NCI-H2196 (cell line): ENCODE measurements around the gene MAPK8.
A peak's percentile ranks its signal among the peaks of the same experiment; 100 is the strongest.
"Not testable (repeated sequence)": the region's sequence is repeated elsewhere in the genome, so short reads cannot be mapped to it uniquely, and the experiment has no call there.

Experiments
- DNase-seq: peaks from one replicate; lab custom pipeline; 2025; ENCODE audit not compliant: unreplicated experiment; lab: John Stamatoyannopoulos, UW

The MAPK8 gene

DNA sequence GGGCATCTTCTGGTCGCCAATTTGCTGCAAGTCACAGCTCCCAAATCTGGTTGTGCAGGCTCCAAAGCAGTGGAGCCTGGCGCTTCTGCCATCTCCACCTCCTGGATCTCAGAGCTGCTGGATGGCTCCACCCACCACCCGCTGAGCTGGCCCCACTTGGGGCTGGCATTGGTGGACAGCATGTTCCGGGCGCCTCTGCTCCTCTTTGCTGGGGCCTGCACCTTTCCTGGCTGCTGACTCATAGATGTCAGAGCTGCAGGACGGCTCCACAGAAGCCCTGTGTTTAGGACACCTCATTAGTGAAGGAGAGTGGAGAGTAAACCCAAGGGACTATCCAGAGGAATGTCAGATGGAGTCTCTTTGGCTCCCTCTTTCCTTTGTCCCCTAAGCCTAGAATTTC lies 27.4 kb downstream of the MAPK8 start:
- no peak for DNase-seq

DNA sequence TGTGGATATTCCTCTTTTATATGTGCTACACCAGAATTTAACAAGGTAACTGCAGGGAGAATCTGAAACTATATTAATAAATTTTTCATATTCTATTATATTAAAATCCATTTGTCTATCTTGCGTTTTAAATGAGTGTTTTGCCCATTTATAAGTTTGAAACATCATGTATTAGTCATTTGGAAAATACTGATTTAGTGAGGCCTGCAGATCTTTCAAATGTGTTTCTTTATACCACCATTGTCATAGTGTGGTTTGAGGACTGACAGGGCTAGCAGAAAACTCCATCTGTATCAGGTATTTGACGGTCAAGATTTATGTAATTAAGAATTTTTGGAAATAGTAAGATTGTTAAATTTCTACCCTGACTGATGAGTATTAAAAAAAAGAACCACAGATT lies 29.3 kb downstream of the MAPK8 start:
- DNase-seq: no peak

DNA sequence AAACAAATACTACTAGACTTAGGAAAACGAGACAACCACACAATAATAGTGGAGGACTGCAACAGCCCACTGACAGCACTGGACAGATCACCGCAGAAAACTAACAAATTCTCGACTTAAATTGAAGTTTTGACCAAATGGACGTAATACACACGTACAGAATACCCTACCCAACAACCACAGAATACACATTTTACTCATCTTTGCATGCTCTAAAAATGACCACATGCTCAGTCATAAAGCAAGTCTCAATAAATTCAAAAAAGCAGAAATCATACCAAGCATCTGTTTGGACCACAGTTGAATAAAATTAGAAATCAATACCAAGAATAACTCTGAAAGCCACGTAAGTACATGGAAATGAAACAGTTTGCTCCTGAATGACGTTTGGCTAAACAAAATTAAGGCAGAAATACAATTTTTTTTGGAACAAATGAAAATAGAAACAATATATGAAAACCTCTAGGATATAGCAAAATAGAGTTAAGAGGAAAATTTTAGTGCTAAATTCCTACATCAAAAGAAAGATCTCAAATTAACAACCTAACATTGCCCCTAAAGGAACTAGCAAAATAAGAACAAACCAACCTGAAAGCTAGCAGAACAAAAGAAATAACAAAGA lies 30.6 kb downstream of the MAPK8 start:
- no peak for DNase-seq

DNA sequence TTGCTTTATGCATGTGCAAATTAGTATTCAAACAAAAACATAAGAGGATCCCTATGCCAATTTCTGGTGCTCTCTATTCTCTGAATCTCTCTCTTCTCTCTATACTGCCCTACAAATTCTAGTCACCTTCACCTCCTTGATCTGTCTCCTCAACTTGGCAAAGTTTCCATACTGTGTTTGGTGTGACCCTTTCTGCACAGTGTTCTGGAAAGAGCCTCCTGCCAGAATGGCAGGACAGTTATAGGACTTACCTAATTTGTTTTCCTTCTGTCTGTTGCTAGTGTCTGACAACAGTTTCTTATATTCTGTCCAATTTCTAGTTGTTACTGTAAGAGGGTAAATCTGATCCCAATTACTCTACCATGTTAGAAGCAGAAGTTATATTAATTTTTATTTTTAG lies 34.3 kb downstream of the MAPK8 start:
- DNase-seq: no peak

DNA sequence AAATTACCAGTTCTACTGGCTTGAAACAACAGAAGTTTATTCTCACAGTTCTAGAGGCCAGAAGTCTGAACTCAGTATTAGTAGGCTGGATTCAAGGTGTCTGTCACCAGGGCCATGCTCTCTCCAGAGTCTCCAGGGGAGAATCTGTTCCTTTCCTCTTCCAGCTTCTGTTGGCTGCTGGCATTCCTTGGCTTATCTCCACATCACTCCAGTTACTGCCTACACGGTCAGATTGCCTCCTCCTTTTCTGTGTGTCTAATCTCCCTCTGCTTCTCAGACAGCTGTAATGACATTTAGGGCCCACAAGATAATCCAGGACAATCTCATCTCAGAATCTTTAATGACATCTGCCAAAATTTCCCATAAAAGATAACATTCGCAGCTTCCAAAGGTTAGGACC lies 36.6 kb downstream of the MAPK8 start:
- DNase-seq: no peak

DNA sequence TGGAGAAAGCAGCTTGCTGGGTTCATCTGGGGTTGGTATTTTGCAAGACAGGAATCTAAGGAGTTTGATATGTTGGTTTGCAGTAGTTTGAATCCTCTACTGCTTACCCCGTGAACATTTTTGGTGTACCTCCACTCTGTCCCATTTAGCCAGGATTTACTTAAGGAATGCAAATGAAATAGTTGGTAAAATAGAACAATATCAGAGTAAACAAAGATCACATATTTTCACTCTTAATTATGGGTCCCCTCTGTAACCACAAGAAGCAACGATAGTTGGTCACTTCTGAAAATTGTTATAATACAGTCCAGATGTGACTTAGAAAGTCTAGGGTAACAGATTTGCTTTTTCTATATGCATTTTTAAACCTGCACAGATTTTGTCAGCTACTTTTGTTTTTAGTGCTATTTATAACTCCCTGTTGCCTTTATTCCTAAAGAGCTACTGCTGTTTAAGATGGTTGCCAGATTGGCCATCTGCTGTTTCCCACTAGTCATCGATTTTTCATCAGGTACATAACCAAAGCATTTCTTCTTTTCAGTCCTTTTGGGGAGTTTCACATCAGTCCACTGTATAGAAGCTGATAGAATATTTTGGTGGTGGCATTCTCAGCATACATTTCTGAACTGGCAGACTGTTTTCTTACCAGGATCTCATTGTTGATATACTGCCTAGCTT lies 37.6 kb downstream of the MAPK8 start:
- no peak for DNase-seq

DNA sequence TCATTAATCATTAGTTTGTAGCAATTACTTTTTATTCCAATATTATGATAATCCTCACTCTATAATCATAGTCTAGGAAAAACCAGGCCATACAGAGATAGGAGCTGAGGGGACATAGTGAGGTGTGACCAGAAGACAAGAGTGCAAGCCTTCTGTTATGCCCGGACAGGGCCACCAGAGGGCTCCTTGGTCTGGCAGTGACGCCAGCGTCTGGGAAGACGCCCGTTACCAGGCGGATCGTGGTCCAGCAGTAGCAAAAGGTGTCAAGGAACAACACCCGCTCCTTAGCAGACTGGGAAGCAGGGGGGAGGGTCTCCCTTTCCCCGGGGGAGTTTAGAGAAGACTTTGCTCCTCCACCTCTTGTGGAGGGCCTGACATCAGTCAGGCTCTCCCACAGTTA lies 39.8 kb downstream of the MAPK8 start:
- DNase-seq: not testable (repeated sequence)

DNA sequence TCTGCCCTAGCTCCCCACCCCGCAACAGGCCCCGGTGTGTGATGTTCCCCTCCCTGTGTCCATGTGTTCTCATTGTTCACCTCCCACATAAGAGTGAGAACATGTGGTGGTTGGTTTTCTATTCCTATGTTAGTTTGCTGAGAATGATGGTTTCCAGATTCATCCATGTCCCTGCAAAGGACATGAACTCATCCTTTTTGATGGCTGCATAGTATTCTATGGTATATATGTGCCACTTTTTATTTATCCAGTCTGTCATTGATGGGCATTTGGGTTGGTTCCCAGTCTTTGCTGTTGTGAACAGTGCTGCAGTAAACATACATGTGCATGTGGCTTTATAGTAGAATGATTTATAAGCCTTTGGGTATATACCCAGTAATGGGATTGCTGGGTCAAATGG lies 41.1 kb downstream of the MAPK8 start:
- DNase-seq: not testable (repeated sequence)

DNA sequence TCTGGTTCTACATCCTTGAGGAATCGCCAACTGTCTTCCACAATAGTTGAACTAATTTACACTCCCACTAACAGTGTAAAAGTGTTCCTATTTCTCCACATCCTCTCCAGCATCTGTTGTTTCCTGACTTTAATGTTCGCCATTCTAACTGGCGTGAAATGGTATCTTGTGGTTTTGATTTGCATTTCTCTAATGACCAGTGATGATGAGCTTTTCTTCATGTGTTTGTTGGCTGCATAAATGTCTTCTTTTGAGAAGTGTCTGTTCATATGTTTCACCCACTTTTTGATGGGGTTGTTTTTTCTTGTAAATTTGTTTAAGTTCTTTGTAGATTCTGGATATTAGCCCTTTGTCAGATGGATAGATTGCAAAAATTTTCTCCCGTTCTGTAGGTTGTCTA lies 41.5 kb downstream of the MAPK8 start:
- not testable (repeated sequence) for DNase-seq

DNA sequence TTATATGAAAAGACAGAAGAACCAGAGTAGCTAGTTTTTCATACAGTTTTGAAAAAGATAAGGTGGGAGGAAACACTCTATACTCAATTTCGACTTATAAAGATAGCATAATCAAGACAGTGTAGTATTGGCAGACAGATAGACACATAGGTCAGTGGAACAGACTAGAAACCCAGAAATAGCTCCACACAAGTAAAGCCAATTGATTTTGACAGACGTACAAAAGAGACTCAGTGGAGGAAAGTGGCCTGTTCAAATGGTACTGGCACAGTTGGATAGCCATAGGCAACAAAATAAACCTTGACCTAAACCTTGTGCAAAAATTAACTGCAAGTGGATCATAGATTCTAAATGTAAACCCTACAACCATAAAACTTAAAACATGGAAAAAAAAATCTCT lies 46.8 kb downstream of the MAPK8 start:
- no peak for DNase-seq

DNA sequence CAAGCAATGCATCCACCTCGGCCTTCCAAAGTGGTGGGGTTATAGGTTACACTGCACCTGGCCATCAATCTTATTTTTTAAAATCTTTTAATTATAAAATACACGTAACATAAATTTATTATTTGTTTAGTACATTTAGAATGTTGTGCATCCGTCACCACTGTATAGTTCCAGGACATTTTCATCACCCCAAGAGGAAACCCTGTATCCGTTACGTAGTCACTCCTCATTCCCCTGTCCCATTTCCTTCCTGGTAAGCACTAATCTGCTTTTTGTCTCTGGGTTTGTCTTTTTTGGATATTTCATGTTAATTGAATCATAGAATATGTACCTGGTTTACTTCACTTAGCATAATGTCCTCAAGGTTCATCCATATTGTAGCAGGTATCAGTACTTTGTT lies 51.2 kb downstream of the MAPK8 start:
- no peak for DNase-seq

DNA sequence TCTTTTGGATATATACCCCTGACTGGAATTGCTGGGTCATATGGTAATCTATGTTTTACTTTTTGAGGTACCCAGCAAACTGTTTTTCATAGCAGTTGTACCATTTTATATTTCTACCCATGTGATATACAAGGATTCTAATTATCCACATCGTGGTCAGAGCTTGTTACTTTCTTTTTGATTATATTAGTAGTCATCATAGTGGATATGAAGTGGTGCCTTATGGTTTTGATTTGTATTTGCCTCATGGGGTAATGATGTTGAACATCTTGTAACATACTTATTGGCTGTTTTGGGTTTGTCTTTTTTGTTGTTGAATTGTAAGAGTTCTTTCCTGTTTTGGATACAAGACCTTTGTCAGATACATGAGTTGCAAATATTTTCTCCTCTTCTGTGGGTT lies 51.7 kb downstream of the MAPK8 start:
- no peak for DNase-seq

DNA sequence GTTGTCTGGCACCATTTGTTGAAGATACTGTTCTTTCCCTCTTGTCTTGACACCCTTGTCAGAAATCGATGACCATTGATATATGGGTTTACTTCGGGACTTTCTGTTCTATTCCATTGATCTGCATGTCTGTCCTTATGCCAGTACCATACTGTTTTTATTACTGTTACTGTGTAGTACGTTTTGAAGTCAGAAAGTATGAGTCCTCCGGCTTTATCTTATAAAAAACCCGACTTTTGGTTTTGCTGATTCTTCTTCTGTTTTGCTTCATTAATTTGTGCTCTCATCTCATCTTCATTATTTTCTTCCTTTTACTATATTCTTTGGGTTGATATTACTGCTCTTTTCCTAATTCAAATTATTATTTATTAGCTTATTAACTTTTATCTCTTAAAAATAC lies 52.4 kb downstream of the MAPK8 start:
- DNase-seq: no peak

DNA sequence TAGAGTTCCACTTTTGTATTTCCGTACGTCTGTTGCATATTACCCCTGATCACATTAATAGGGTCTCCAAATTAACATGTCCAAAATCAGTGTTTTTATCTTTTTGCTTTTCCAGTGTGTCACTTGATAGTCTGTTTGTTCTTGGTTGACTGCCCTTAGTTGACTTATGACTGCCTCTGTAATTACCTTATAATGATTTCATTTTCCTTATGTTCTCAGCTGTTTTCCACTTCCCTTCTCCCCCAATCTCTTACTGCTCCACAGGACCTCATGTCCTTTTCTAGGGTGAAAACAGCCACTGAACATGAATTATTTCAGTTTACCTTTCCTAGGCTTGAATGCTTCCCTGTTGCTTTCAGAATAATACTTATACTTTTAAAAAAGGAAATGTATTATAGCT lies 54.7 kb downstream of the MAPK8 start:
- no peak for DNase-seq

DNA sequence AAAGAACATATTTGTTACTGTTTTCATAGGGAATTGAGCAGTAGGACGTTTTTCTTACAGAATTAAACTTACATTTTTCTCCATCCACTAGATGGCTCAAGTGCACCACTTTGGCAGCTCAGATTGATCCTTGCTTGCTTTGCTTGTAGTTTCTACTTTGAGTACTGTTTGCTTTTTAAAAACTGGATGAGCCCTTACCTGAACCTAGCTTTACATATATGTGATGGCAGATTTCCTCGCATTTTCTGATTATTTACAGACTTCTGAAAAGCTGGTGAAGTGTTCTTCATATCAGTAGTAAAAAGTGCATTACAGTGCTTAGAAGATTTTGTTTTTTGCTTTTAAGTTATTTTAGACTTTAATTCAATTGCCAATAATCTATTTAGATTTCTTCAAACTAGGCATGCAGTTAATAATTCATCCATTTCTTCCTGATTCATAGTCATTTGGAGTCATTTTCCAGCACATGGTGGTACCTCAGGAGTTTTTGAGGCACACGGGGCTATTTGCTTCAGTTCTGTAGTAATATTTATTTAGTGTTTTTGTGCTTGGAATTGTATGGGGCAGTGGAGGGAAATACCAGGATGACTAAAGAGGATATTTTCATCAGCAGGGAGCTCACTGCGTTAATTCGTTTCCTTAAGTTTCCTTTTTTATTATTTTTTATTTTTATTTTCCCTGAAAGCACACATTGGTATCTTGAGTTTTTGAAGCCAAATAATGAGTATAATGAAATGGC lies 57.3 kb downstream of the MAPK8 start:
- DNase-seq: peak; percentile 51

DNA sequence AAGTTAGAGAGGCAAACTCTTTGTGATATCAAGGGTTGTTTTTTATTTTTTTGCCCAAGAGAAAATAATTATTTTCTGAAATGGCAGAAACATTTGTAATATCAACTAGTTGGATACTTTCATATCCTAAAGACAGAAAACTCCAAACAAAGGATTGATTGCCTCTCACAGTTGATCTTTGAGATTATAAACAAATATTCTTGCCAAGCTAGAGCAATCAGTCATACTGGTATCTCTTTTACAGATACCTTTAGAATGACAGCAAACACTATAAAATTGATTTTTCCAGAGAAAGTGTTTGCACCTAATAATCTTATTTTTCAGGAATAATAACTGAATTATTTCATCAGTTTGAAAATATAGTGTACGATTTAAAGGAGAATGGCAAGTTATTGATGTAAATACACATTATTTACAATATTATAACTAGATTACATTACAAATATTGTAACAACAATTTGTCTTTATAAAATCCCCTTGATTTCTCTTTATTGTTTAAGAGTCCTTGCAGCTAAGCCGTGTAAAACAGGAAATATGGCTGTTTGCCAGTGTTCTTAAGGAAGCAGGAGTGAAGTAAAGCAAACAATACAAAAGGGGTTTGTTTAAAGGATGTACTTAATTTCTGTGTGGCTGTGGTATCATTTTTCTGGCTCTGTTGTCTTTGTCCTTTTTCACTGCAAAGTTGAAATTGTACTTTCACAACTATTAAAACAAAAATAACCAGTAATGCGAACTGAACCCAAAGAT lies 58.4 kb downstream of the MAPK8 start:
- peak; percentile 48 for DNase-seq

DNA sequence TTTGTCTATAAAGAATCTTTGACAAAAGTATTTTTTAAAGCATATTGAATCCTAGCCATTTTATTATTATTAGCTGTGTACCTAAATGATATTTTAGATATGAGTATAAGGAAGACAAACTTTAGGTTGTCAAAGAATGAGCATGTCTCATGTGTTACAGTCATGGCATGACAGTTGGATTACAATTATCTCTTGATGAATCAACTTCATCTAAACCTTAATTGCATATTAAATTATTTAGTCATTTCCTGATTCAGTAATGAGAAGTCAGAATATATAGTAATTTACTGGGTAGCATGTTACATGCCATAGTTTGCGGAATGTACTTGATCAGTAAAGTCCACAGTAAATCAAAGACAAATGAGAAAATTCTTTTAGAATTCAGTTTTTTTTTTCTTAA lies 59.2 kb downstream of the MAPK8 start:
- no peak for DNase-seq

DNA sequence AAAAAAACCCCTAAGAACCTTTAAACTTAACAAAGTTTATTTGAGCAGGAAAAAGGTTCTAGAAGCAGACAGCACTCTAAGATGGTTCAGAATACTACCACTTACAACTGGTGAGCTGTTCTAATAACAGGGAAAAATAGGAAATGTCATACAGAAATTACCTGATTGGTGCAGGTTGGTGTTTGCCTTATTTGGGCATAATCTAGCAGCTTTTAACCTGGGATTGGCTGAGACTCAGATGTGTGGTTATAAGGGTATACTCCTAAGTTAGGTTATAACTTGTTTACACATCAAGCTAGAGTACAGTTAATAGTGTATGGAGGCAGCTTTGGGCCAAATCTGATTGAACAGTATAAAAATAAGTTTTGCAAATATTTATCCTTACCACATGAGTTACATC lies 59.8 kb downstream of the MAPK8 start:
- DNase-seq: no peak

DNA sequence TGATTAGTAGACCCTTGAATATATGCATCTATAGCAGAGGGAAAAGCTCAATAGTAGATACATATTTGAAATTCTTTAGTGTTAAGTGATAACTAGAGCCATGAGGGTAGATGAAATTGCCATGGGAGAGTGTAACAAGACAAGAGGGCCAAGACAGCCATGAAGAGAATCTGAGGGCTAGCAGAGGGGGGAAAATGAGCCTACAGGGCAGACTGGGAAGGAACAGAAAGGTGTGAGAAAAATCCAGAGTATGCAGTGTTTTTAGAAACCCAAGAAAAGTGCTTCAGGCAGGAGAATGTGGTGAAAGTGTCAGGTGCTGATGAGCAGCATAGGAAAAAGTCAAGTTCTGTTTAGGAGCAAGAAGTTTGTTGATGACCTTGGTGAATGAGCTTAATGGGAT lies 63.0 kb downstream of the MAPK8 start:
- DNase-seq: no peak

DNA sequence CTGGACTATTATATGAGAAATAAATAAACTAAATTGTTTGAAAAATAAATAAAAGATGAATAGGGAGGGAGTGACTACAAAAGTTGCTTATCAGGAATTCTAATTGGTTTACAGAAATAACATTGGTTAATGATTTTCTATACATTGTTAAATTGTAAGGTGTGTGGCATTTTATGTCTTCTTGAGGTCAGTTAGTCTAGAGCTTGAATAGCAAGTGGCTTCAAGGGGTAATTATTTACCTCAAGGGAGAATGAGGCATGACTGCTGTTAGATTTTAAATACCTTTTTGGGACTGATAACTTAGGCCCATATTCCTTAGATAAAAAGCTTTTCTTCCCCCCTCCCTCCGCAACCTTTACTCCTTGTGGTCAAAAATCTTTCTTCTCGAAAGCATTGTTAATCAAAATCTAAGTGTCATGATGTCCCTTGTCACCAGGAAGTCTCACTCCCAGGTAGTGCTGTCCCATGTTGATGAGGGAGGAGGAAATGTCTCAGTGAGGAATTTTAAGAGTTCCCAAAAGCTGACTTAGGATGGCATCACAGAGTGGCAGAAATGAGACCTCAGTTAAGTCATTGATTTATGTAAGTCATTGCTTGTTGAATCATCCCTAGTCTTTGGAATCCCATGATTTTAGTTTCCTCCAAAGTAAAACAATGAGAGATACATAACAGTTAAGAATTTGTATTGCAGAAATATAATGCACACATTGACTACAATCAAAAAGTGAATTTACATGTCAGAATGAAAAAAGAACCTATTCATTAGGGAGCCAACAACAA lies 71.5 kb downstream of the MAPK8 start:
- no peak for DNase-seq

DNA sequence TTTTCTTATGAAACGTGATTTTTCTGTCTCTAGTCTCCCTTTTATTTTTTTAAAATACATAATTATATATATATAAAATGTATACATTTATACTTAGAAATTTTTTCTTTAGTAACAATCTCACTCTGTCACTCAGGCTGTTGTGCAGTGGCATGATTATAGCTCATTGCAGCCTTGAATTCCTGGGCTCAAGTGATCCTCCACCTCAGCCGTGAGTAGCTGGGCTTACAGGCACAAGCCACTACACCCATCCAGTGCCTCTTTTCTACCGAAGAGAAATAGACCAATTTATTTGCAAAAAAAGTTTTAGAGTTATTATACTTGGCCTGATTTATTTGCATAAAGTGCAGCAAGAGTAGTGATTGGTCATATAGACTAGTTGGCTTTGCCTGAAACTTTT lies 72.2 kb downstream of the MAPK8 start:
- no peak for DNase-seq
